Measurements from ENCODE around the gene AARSD1.
"Not testable (repeated sequence)": the region's sequence is repeated elsewhere in the genome, so short reads cannot be mapped to it uniquely, and the experiment has no call there.

Gene AARSD1

GRCh38 chr17:42920106-42920900 is 44.0 kb downstream of the AARSD1 start:
- no peak for DNase-seq (ENCODE audit: low spot score)

- not testable (repeated sequence) for DNase-seq (ENCODE audit: low spot score)
Observed at GRCh38 chr17:42919522-42920077, 44.7 kb downstream of the AARSD1 start.

GRCh38 chr17:42918902-42919521 is 45.2 kb downstream of the AARSD1 start:
- no peak for DNase-seq (ENCODE audit: low spot score)

- no peak for DNase-seq (ENCODE audit: low spot score)
Observed at GRCh38 chr17:42917236-42917603, 47.0 kb downstream of the AARSD1 start.

GRCh38 chr17:42916388-42917235 is 47.6 kb downstream of the AARSD1 start:
- not testable (repeated sequence) for DNase-seq (ENCODE audit: low spot score)

- DNase-seq (ENCODE audit: low spot score) = not testable (repeated sequence)
Observed at GRCh38 chr17:42915288-42915687, 49.0 kb downstream of the AARSD1 start.

- DNase-seq (ENCODE audit: low spot score) = no peak
Observed at GRCh38 chr17:42913981-42914617, 50.2 kb downstream of the AARSD1 start.

GRCh38 chr17:42913522-42913921 is 50.7 kb downstream of the AARSD1 start:
- DNase-seq (ENCODE audit: low spot score) = no peak

- no peak for DNase-seq (ENCODE audit: low spot score)
Observed at GRCh38 chr17:42908872-42909700, 55.2 kb downstream of the AARSD1 start.

- DNase-seq (ENCODE audit: low spot score) = no peak
Observed at GRCh38 chr17:42906772-42907446, 57.3 kb downstream of the AARSD1 start.

- no peak for DNase-seq (ENCODE audit: low spot score)
Observed at GRCh38 chr17:42904110-42904469, 60.2 kb downstream of the AARSD1 start.

- no peak for DNase-seq (ENCODE audit: low spot score)
Observed at GRCh38 chr17:42901535-42902229, 62.6 kb downstream of the AARSD1 start.
